H9 (cell line): Measurements from ENCODE around the gene STT3B. TPM values are rescaled to one million over a fixed set of nuclear protein-coding genes. Genes with fewer than 3 reads are reported as not detected.

Source experiments
- DNase-seq: peaks from one replicate; pipeline ENCODE4 v3.0.0-alpha.2; 2017
- H2AFZ ChIP-seq: one replicate; pipeline ENCODE4 v1.6.1; 2013; ENCODE audit warnings: mild to moderate bottlenecking, low read length, control low read depth, moderate library complexity
- H2AK5ac ChIP-seq: 2 replicates; pipeline ENCODE4 v1.6.1; 2013; ENCODE audit warnings: low read length, control low read depth, mixed read lengths; ENCODE audit not compliant: insufficient read length
- H2BK120ac ChIP-seq: one replicate; pipeline ENCODE4 v1.6.1; 2013; ENCODE audit warnings: low read depth, mild to moderate bottlenecking, low read length, control low read depth, inconsistent platforms; ENCODE audit not compliant: poor library complexity, severe bottlenecking
- H2BK12ac ChIP-seq: 2 replicates; pipeline ENCODE4 v1.6.1; 2013; ENCODE audit warnings: low read length, control low read depth, mixed read lengths, low read depth; ENCODE audit not compliant: insufficient read length
- H2BK15ac ChIP-seq: 2 replicates; pipeline ENCODE4 v1.6.1; 2013; ENCODE audit warnings: low read depth, low read length, control low read depth
- H2BK20ac ChIP-seq: one replicate; pipeline ENCODE4 v1.6.1; 2013; ENCODE audit warnings: low read depth, mild to moderate bottlenecking, low read length, control low read depth, inconsistent platforms; ENCODE audit not compliant: poor library complexity, severe bottlenecking
- H2BK5ac ChIP-seq: 2 replicates; pipeline ENCODE4 v1.6.1; 2013; ENCODE audit warnings: low read length, control low read depth, mixed read lengths; ENCODE audit not compliant: insufficient read length
- H3K14ac ChIP-seq: 2 replicates; pipeline ENCODE4 v1.6.1; 2013; ENCODE audit warnings: low read length, control low read depth; ENCODE audit not compliant: insufficient read depth
- H3K18ac ChIP-seq: 2 replicates; pipeline ENCODE4 v1.6.1; 2013; ENCODE audit warnings: low read depth, mild to moderate bottlenecking, mixed read lengths, low read length, control low read depth; ENCODE audit not compliant: insufficient read length
- H3K23ac ChIP-seq: 2 replicates; pipeline ENCODE4 v1.6.1; 2013; ENCODE audit warnings: low read length, control low read depth, mixed read lengths, low read depth; ENCODE audit not compliant: insufficient read length
- H3K23me2 ChIP-seq: 2 replicates; pipeline ENCODE4 v1.6.1; 2013; ENCODE audit warnings: low read depth, mild to moderate bottlenecking, mixed read lengths, low read length, control low read depth; ENCODE audit not compliant: insufficient read length, poor library complexity, severe bottlenecking
- H3K27ac ChIP-seq: 2 replicates; pipeline ENCODE4 v1.5.1; 2013; ENCODE audit warnings: low read length, control low read depth, mixed read lengths, low read depth; ENCODE audit not compliant: insufficient read length
- H3K27me3 ChIP-seq: 2 replicates; pipeline ENCODE4 v1.6.1; 2013; ENCODE audit warnings: low read length, control low read depth, inconsistent platforms; ENCODE audit not compliant: insufficient read depth
- H3K4ac ChIP-seq: 2 replicates; pipeline ENCODE4 v1.6.1; 2013; ENCODE audit warnings: low read depth, mild to moderate bottlenecking, control low read depth, inconsistent platforms, low read length, moderate library complexity
- H3K4me1 ChIP-seq: 2 replicates; pipeline ENCODE4 v1.6.1; 2013; ENCODE audit warnings: low read length, control low read depth, inconsistent platforms; ENCODE audit not compliant: insufficient read depth
- H3K4me2 ChIP-seq: 2 replicates; pipeline ENCODE4 v1.6.1; 2013; ENCODE audit warnings: low read length, control low read depth, mixed read lengths; ENCODE audit not compliant: insufficient read length, insufficient read depth
- H3K56ac ChIP-seq: 2 replicates; pipeline ENCODE4 v1.6.1; 2013; ENCODE audit warnings: low read depth, mild to moderate bottlenecking, mixed read lengths, low read length, control low read depth; ENCODE audit not compliant: insufficient read length
- H3K79me1 ChIP-seq: 2 replicates; pipeline ENCODE4 v1.6.1; 2013; ENCODE audit warnings: low read depth, mild to moderate bottlenecking, moderate library complexity, low read length, control low read depth, inconsistent platforms; ENCODE audit not compliant: insufficient read depth, poor library complexity, severe bottlenecking
- H3K79me2 ChIP-seq: 2 replicates; pipeline ENCODE4 v1.6.1; 2013; ENCODE audit warnings: low read length, control low read depth, inconsistent platforms; ENCODE audit not compliant: insufficient read depth
- H3K9ac ChIP-seq: 2 replicates; pipeline ENCODE4 v1.6.1; 2013; ENCODE audit warnings: low read length, control low read depth, mixed read lengths; ENCODE audit not compliant: insufficient read length; ENCODE audit errors: extremely low read depth
- H3K9me3 ChIP-seq: one replicate; pipeline ENCODE4 v1.6.1; 2013; ENCODE audit warnings: low read depth, low read length, inconsistent platforms; ENCODE audit not compliant: control insufficient read depth
- H3T11ph ChIP-seq: one replicate; pipeline ENCODE4 v1.6.1; 2013; ENCODE audit warnings: mild to moderate bottlenecking, low read length, control low read depth, inconsistent platforms
- H4K20me1 ChIP-seq: one replicate; pipeline ENCODE4 v1.6.1; 2013; ENCODE audit not compliant: control insufficient read depth, insufficient read length, insufficient read depth
- H4K5ac ChIP-seq: 2 replicates; pipeline ENCODE4 v1.6.1; 2013; ENCODE audit warnings: low read depth, mild to moderate bottlenecking, mixed read lengths, low read length, control low read depth; ENCODE audit not compliant: insufficient read length
- H4K8ac ChIP-seq: replicated peaks from 2 replicates; pipeline ENCODE4 v1.6.1; 2013; ENCODE audit warnings: low read length, control low read depth, mixed read lengths, low read depth; ENCODE audit not compliant: insufficient read length
- H4K91ac ChIP-seq: 2 replicates; pipeline ENCODE4 v1.6.1; 2013; ENCODE audit warnings: low read depth, mild to moderate bottlenecking, moderate library complexity, mixed read lengths, low read length, control low read depth; ENCODE audit not compliant: insufficient read length
- H3K27ac Mint-ChIP-seq, 3 experiments: 2 replicates in 2 of 3; 3 replicates in 1 of 3; pipeline ENCODE4 v1.8.0; 2020 to 2021; ENCODE audit warnings: mixed read lengths in 3 of 3, mild to moderate bottlenecking in 1 of 3, moderate library complexity in 1 of 3
- H3K27me3 Mint-ChIP-seq: 2 replicates; pipeline ENCODE4 v1.8.0; 2021; ENCODE audit warnings: low read depth, mild to moderate bottlenecking, moderate library complexity, mixed read lengths
- H3K36me3 Mint-ChIP-seq, 3 experiments: 2 replicates in 2 of 3; 3 replicates in 1 of 3; pipeline ENCODE4 v1.8.0; 2020 to 2021; ENCODE audit warnings: low read depth in 3 of 3, mixed read lengths in 3 of 3; ENCODE audit not compliant: insufficient read depth in 1 of 3
- H3K4me1 Mint-ChIP-seq, 2 experiments: 2 replicates each; pipeline ENCODE4 v1.8.0; 2020; ENCODE audit warnings: mixed read lengths in 2 of 2
- H3K4me3 Mint-ChIP-seq, 2 experiments: 2 replicates in 1 of 2; 3 replicates in 1 of 2; pipeline ENCODE4 v1.8.0; 2020 to 2021; ENCODE audit warnings: mild to moderate bottlenecking in 2 of 2, mixed read lengths in 2 of 2, moderate library complexity in 1 of 2
- H3K9me3 Mint-ChIP-seq, 2 experiments: 2 replicates in 1 of 2; 3 replicates in 1 of 2; pipeline ENCODE4 v1.8.0; 2020; ENCODE audit warnings: mild to moderate bottlenecking in 2 of 2, mixed read lengths in 2 of 2, moderate library complexity in 1 of 2
- WGBS: extraction: QIAGEN DNeasy Blood & Tissue Kit; methylation state at CpG from one replicate; pipeline ENCODE4 v1.1.7; 2013; ENCODE audit warnings: missing lambda C conversion rate, low lambda C conversion rate, mixed read lengths; ENCODE audit not compliant: insufficient read length; ENCODE audit errors: extremely low coverage; 5-methylcytosine and 5-hydroxymethylcytosine counted together
- total RNA-seq: library from RNA; stranded (reverse); gene quantifications from 2 replicates; pipeline ENCODE4 v1.2.1, GENCODE V29; 2021
- TF ChIP-seq, protein P1 (sequence below): fragments of 200-600 bp; sonication (generic); conservative IDR thresholded peaks from 3 replicates; pipeline ENCODE4 v1.8.0; 2021; ENCODE audit warnings: antibody characterized with exemption, mild to moderate bottlenecking

Gene STT3B
- total RNA-seq, 1 experiment from 2014 or later, result 79.9 TPM

GRCh38 chr3:31664031-31664430 lies 131.3 kb downstream of the STT3B start:
- no peak overlapping the region for H3T11ph ChIP-seq
- no peak overlapping the region for H2BK20ac ChIP-seq
- H3K9ac ChIP-seq, result no peak overlapping the region
- H2BK12ac ChIP-seq, result no peak overlapping the region
- no peak overlapping the region for H2BK120ac ChIP-seq
- no peaks in the 10 kb centered on the region for H4K20me1 ChIP-seq
- no peaks in the 10 kb centered on the region for H3K23me2 ChIP-seq
- H3K9me3 Mint-ChIP-seq, result no peaks in the 10 kb centered on the region
- no peak overlapping the region for H2BK15ac ChIP-seq
- no peak overlapping the region for H3K14ac ChIP-seq
- peaks cover 3% of the 10 kb centered on the region; the same call in 1 of the 2 replicates for H3K4me1 ChIP-seq
- no peak overlapping the region for H3K4ac ChIP-seq
- TF ChIP-seq, protein P1, sequence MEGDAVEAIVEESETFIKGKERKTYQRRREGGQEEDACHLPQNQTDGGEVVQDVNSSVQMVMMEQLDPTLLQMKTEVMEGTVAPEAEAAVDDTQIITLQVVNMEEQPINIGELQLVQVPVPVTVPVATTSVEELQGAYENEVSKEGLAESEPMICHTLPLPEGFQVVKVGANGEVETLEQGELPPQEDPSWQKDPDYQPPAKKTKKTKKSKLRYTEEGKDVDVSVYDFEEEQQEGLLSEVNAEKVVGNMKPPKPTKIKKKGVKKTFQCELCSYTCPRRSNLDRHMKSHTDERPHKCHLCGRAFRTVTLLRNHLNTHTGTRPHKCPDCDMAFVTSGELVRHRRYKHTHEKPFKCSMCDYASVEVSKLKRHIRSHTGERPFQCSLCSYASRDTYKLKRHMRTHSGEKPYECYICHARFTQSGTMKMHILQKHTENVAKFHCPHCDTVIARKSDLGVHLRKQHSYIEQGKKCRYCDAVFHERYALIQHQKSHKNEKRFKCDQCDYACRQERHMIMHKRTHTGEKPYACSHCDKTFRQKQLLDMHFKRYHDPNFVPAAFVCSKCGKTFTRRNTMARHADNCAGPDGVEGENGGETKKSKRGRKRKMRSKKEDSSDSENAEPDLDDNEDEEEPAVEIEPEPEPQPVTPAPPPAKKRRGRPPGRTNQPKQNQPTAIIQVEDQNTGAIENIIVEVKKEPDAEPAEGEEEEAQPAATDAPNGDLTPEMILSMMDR, result no peak
- H3K27ac Mint-ChIP-seq, result no peak overlapping the region
- WGBS, result no CpG with 5 or more reads among the region's 17 CpGs
- no peak overlapping the region for H2AFZ ChIP-seq
- H2BK5ac ChIP-seq, result no peak overlapping the region
- H2AK5ac ChIP-seq, result no peak overlapping the region
- H3K56ac ChIP-seq, result no peak overlapping the region
- no peak overlapping the region for H4K91ac ChIP-seq
- peaks cover 18 to 21% of the 10 kb centered on the region in 2 experiments for H3K4me1 Mint-ChIP-seq
- no peak overlapping the region for H3K4me3 Mint-ChIP-seq
- no peak overlapping the region for H3K23ac ChIP-seq
- DNase-seq, result no peak
- no peaks in the 10 kb centered on the region for H3K79me1 ChIP-seq
- H3K27me3 ChIP-seq, result no peaks in the 10 kb centered on the region
- H3K27ac ChIP-seq, result no peak overlapping the region
- peaks cover 12 to 35% (median 26%) of the 10 kb centered on the region in 3 experiments for H3K36me3 Mint-ChIP-seq
- no peaks in the 10 kb centered on the region for H3K27me3 Mint-ChIP-seq
- no peak overlapping the region for H4K5ac ChIP-seq
- H4K8ac ChIP-seq, result no peak overlapping the region
- H3K4me2 ChIP-seq, result no peak overlapping the region
- no peak overlapping the region for H3K18ac ChIP-seq
- H3K79me2 ChIP-seq, result no peaks in the 10 kb centered on the region
- H3K9me3 ChIP-seq, result no peaks in the 10 kb centered on the region
